Measurements from ENCODE around the gene RTP3. TPM values are rescaled to one million over a fixed set of nuclear protein-coding genes. Genes with fewer than 3 reads are reported as not detected.

The RTP3 gene
- total and polyA plus RNA-seq, 2 experiments from 2014 or later = 0.16 TPM; not detected in 1

GRCh38 chr3:46498916-46499519, 1.2 kb downstream of the RTP3 start:
- no peak for TF ChIP-seq STAT1 (IDR thresholded peaks at IDR 0.05; ENCODE audit: unreplicated experiment)
- TF ChIP-seq NANOG (IDR thresholded peaks at IDR 0.05; ENCODE audit: borderline replicate concordance) = no peak
- no peak for TF ChIP-seq ZNF462 (CRISPR knock-in tag; IDR thresholded peaks at IDR 0.05)
- TF ChIP-seq EZH2 (IDR thresholded peaks at IDR 0.05; ENCODE audit: low read depth, unreplicated experiment) = no peak
- no peaks in the 10 kb centered on the region for H3K27me3 ChIP-seq (ENCODE audit: insufficient read depth)
- no peaks in the 10 kb centered on the region for H3K36me3 ChIP-seq (ENCODE audit: insufficient read depth)
- no peak overlapping the region for H3K4me3 Mint-ChIP-seq
- peaks cover 16% of the 10 kb centered on the region for H3K4me1 Mint-ChIP-seq
- no peak overlapping the region for H3K4me3 ChIP-seq
- peaks cover 12% of the 10 kb centered on the region; the same call in 2 of the 3 replicates for H3K9me3 Mint-ChIP-seq
- no peak overlapping the region for H3K27ac Mint-ChIP-seq
- H3K4me2 ChIP-seq = no peak overlapping the region
- H3F3A ChIP-seq (replicated peaks; ENCODE audit: low read depth) = no peaks in the 10 kb centered on the region
- H4K20me1 ChIP-seq (replicated peaks; ENCODE audit: insufficient read depth) = no peaks in the 10 kb centered on the region
- no peaks in the 10 kb centered on the region for H3K79me2 ChIP-seq (replicated peaks; ENCODE audit: insufficient read depth)
- H3K9me2 ChIP-seq (ENCODE audit: insufficient read depth) = 0 out of 2 replicates have a peak, but pooled peaks cover 6% of the 10 kb centered on the region
- H3K27ac ChIP-seq (ENCODE audit: low read depth) = no peak overlapping the region
- 0 out of 2 replicates have a peak, but pooled peaks cover 6% of the 10 kb centered on the region for H3K4me1 ChIP-seq (ENCODE audit: insufficient read depth)
- peaks cover 7% of the 10 kb centered on the region for H3K27me3 Mint-ChIP-seq (ENCODE audit: insufficient read depth, low read depth, poor library complexity)
- no peak overlapping the region for H2AFZ ChIP-seq
- H3K36me3 Mint-ChIP-seq (ENCODE audit: low read depth) = peaks cover 10% of the 10 kb centered on the region; the same call in 2 of the 3 replicates
- DNase-seq (ENCODE audit: low spot score) (no peak), ATAC-seq (no peak)

All from GM23338 (cell line).